ENCODE data around the gene AIM2.

The AIM2 gene

GRCh38 chr1:159076438-159077119 lies at the start of gene AIM2:
Gene AIM2 (minus strand): TSS chr1:159076766. CDS start chr1:159073499, 3,267 bp downstream.
- Histone ChIP-seq H3K9ac (ENCODE audit: low read length) (peak within 1 kb of the TSS; percentile 7; the same call in 1 of the 2 replicates), H2AFZ (ENCODE audit: low read length) (peak within 1 kb of the TSS; percentile 22), H4K20me1 (ENCODE audit: insufficient read depth, low read length) (no peaks in the 10 kb centered on the region), H3K79me2 (ENCODE audit: insufficient read depth, low read length) (no peaks in the 10 kb centered on the region), H3K36me3 (ENCODE audit: insufficient read depth, low read length) (no peaks in the 10 kb centered on the region), H3K9me3 (ENCODE audit: low read length) (no peaks in the 10 kb centered on the region), H3K27ac (ENCODE audit: low read depth, low read length, poor library complexity, severe bottlenecking) (peak within 1 kb of the TSS; percentile 44), H3K4me1 (ENCODE audit: insufficient read depth, low read length, severe bottlenecking) (peaks cover 19% of the 10 kb centered on the region), H3F3A (ENCODE audit: insufficient read depth, low read length) (no peaks in the 10 kb centered on the region), H3K4me3 (ENCODE audit: low read depth, low read length, poor library complexity, severe bottlenecking) (peak within 1 kb of the TSS; percentile 20), H3K27me3 (ENCODE audit: insufficient read depth, low read length) (no peaks in the 10 kb centered on the region), H3K4me2 (ENCODE audit: low read length) (peak within 1 kb of the TSS; percentile 38), H3K9me2 (ENCODE audit: low read depth, low read length) (no peaks in the 10 kb centered on the region)
- TF ChIP-seq EZH2 (IDR thresholded peaks at IDR 0.05; ENCODE audit: borderline replicate concordance, low read length) (no peak), CTCF (IDR thresholded peaks at IDR 0.05; ENCODE audit: low read length) (no peak)

- Histone ChIP-seq H3K9me2 (ENCODE audit: low read depth, low read length) (no peaks in the 10 kb centered on the region), H3K9me3 (ENCODE audit: low read length) (no peaks in the 10 kb centered on the region), H3K4me3 (ENCODE audit: low read depth, low read length, poor library complexity, severe bottlenecking) (no peak overlapping the region), H4K20me1 (ENCODE audit: insufficient read depth, low read length) (no peaks in the 10 kb centered on the region), H3K27me3 (ENCODE audit: insufficient read depth, low read length) (no peaks in the 10 kb centered on the region; the same call in 1 of the 2 replicates), H3K27ac (ENCODE audit: low read depth, low read length, poor library complexity, severe bottlenecking) (no peak overlapping the region), H3K4me1 (ENCODE audit: insufficient read depth, low read length, severe bottlenecking) (no peaks in the 10 kb centered on the region), H2AFZ (ENCODE audit: low read length) (no peak overlapping the region), H3K9ac (ENCODE audit: low read length) (no peak overlapping the region), H3K4me2 (ENCODE audit: low read length) (no peak overlapping the region), H3K36me3 (ENCODE audit: insufficient read depth, low read length) (no peaks in the 10 kb centered on the region), H3K79me2 (ENCODE audit: insufficient read depth, low read length) (no peaks in the 10 kb centered on the region), H3F3A (ENCODE audit: insufficient read depth, low read length) (no peaks in the 10 kb centered on the region)
- no peak for TF ChIP-seq EZH2 (IDR thresholded peaks at IDR 0.05; ENCODE audit: borderline replicate concordance, low read length)
- TF ChIP-seq CTCF (IDR thresholded peaks at IDR 0.05; ENCODE audit: low read length), result no peak
Measured at GRCh38 chr1:159123587-159123986, 47.0 kb upstream of the AIM2 start.

GRCh38 chr1:159122005-159122621 lies 45.5 kb upstream of the AIM2 start:
- H3K27ac ChIP-seq (ENCODE audit: low read depth, low read length, poor library complexity, severe bottlenecking), result no peak overlapping the region
- no peak overlapping the region for H3K4me3 ChIP-seq (ENCODE audit: low read depth, low read length, poor library complexity, severe bottlenecking)
- no peaks in the 10 kb centered on the region for H3F3A ChIP-seq (ENCODE audit: insufficient read depth, low read length)
- H3K79me2 ChIP-seq (ENCODE audit: insufficient read depth, low read length), result no peaks in the 10 kb centered on the region
- H3K9me2 ChIP-seq (ENCODE audit: low read depth, low read length), result no peaks in the 10 kb centered on the region
- no peaks in the 10 kb centered on the region for H3K9me3 ChIP-seq (ENCODE audit: low read length)
- no peaks in the 10 kb centered on the region for H4K20me1 ChIP-seq (ENCODE audit: insufficient read depth, low read length)
- H3K27me3 ChIP-seq (ENCODE audit: insufficient read depth, low read length), result no peaks in the 10 kb centered on the region; the same call in 1 of the 2 replicates
- H2AFZ ChIP-seq (ENCODE audit: low read length), result no peak overlapping the region
- TF ChIP-seq CTCF (IDR thresholded peaks at IDR 0.05; ENCODE audit: low read length) (no peak), EZH2 (IDR thresholded peaks at IDR 0.05; ENCODE audit: borderline replicate concordance, low read length) (no peak)
- H3K4me2 ChIP-seq (ENCODE audit: low read length), result no peak overlapping the region
- no peaks in the 10 kb centered on the region for H3K36me3 ChIP-seq (ENCODE audit: insufficient read depth, low read length)
- H3K4me1 ChIP-seq (ENCODE audit: insufficient read depth, low read length, severe bottlenecking), result no peaks in the 10 kb centered on the region
- H3K9ac ChIP-seq (ENCODE audit: low read length), result no peak overlapping the region

All from OCI-LY1 (cell line).